PC-3 (cell line): ENCODE measurements around the gene IFT81. TPM values are rescaled to one million over a fixed set of nuclear protein-coding genes. Genes with fewer than 3 reads are reported as not detected.

Experiments
- ATAC-seq: fragments of 200-7000 bp; cut with Tn5 transposase; 2 replicates; pipeline ENCODE4 v1.9.1; 2020; ENCODE audit warnings: mild to moderate bottlenecking, moderate library complexity
- BruUV-seq: library from RNA; stranded (reverse); fragments of 400-500 nt; replicated peaks from 2 replicates; lab custom pipeline; 2021; lab: Mats Ljungman, UMichigan
- CTCF ChIA-PET: fragments of 300-600 bp; sonication (Branson Sonifier 250); formaldehyde crosslinking; loops from one replicate; lab custom pipeline; 2022; ENCODE audit warnings: antibody characterized with exemption; lab: Charles Lee
- POLR2A ChIA-PET: fragments of 300-600 bp; sonication (Branson Sonifier 250); formaldehyde crosslinking; loops from one replicate; lab custom pipeline; 2022; ENCODE audit warnings: antibody characterized with exemption; ENCODE audit not compliant: unreplicated experiment; lab: Charles Lee
- DNase-seq: peaks from one replicate; pipeline ENCODE4 v3.0.0-alpha.2; 2015
- H2AFZ ChIP-seq: fragments of 300-600 bp; sonication (generic); 2 replicates; pipeline ENCODE4 v1.6.0; 2016; ENCODE audit warnings: antibody characterized with exemption, low read length
- H3F3A ChIP-seq: fragments of 300-600 bp; sonication (generic); one replicate; pipeline ENCODE4 v1.6.0; 2017; ENCODE audit warnings: antibody characterized with exemption, low read length, control low read depth, mild to moderate bottlenecking; ENCODE audit not compliant: unreplicated experiment
- H3K27ac ChIP-seq: fragments of 300-600 bp; sonication (generic); 2 replicates; pipeline ENCODE4 v1.5.1; 2016; ENCODE audit warnings: mild to moderate bottlenecking, low read length
- H3K27me3 ChIP-seq: fragments of 300-600 bp; sonication (generic); 2 replicates; pipeline ENCODE4 v1.6.1; 2016; ENCODE audit warnings: low read length, mixed read lengths
- H3K36me3 ChIP-seq: fragments of 300-600 bp; sonication (generic); 2 replicates; pipeline ENCODE4 v1.6.1; 2016; ENCODE audit warnings: low read depth, mixed run types, low read length, mixed read lengths
- H3K4me1 ChIP-seq: fragments of 300-600 bp; sonication (generic); 2 replicates; pipeline ENCODE4 v1.5.1; 2016; ENCODE audit warnings: low read length; ENCODE audit not compliant: insufficient read depth
- H3K4me2 ChIP-seq: fragments of 300-600 bp; sonication (generic); 2 replicates; pipeline ENCODE4 v1.6.0; 2016; ENCODE audit warnings: low read length
- H3K4me3 ChIP-seq: fragments of 300-600 bp; sonication (generic); 2 replicates; pipeline ENCODE4 v1.5.1; 2016; ENCODE audit warnings: mild to moderate bottlenecking, low read length, mixed read lengths
- H3K79me2 ChIP-seq: fragments of 300-600 bp; sonication (generic); 2 replicates; pipeline ENCODE4 v1.6.1; 2017; ENCODE audit warnings: low read length, mixed read lengths
- H3K9ac ChIP-seq: fragments of 300-600 bp; sonication (generic); 2 replicates; pipeline ENCODE4 v1.6.0; 2016; ENCODE audit warnings: mild to moderate bottlenecking, low read length
- H3K9me2 ChIP-seq: fragments of 300-600 bp; sonication (generic); replicated peaks from 2 replicates; pipeline ENCODE4 v1.6.1; 2016; ENCODE audit warnings: mixed run types, low read length, mixed read lengths
- H3K9me3 ChIP-seq: fragments of 300-600 bp; sonication (generic); 2 replicates; pipeline ENCODE4 v1.6.1; 2016; ENCODE audit warnings: low read length, mixed read lengths
- H4K20me1 ChIP-seq: fragments of 300-600 bp; sonication (generic); 2 replicates; pipeline ENCODE4 v1.6.1; 2016; ENCODE audit warnings: low read length, mixed read lengths
- CTCF ChIP-seq: fragments of 300-600 bp; sonication (generic); conservative IDR thresholded peaks from 2 replicates; pipeline ENCODE4 v1.5.1; 2017; ENCODE audit warnings: antibody characterized with exemption, low read depth, mild to moderate bottlenecking, low read length
- EZH2 ChIP-seq: fragments of 300-600 bp; sonication (generic); IDR thresholded peaks from one replicate; pipeline ENCODE4 v1.6.1; 2017; ENCODE audit warnings: antibody characterized with exemption, mild to moderate bottlenecking, low read length; ENCODE audit not compliant: unreplicated experiment
- EZH2phosphoT487 ChIP-seq: fragments of 300-600 bp; sonication (generic); IDR thresholded peaks from 2 replicates; pipeline ENCODE4 v1.6.1; 2018; ENCODE audit warnings: mild to moderate bottlenecking, antibody characterized with exemption, low read length, borderline replicate concordance
- intact Hi-C: fragments of 100-400 bp; cut with micrococcal nuclease; formaldehyde crosslinking; loops from 2 replicates; pipeline ENCODE4 v1.9.0; 2023
- total RNA-seq: library from RNA; depleted of rRNA; stranded (reverse); fragments of >200 nt; gene quantifications from 2 replicates; pipeline ENCODE4 v1.2.3, GENCODE V29; 2014

Gene IFT81
- total RNA-seq, 1 experiment from 2014 or later = 10.1 TPM

DNA sequence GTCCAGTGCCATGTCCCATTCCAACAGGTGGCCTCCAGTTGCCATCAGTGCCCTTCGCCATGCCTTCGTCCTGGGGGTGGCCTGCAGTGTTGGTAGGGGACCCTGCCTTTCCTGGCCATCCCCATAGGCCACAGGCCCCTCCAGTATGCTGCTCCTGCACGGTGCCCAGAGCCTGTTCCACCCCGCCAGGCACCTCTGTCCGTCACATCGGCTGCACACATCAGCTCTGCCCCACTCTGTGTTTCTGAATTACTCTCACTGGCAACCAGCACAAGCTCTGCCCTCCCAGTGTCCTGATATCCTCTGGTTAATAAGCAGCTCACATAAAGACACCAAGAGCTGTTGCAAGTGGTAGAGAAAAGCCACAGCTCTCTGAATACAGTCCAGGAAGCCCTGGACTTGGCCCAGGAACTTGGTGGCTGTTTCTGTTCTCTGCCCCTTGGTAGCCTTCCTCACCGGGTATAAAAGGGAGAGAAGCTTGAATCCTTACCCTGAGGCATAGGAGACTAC is 125.6 kb downstream of the IFT81 start:
- no peaks in the 10 kb centered on the region for H3K9me3 ChIP-seq
- ChIA-PET POLR2A (interaction anchor here (1.1 kb wide), 1 partner anchor 31 kb away, joined by 3 read pairs; no protein-coding TSS in a partner anchor), CTCF (no interaction called here)
- H4K20me1 ChIP-seq = no peaks in the 10 kb centered on the region
- no peaks in the 10 kb centered on the region for H3K27me3 ChIP-seq
- H3K27ac ChIP-seq = no peak overlapping the region
- no peak for DNase-seq
- H3K79me2 ChIP-seq = no peaks in the 10 kb centered on the region
- no peak overlapping the region for H3K9ac ChIP-seq
- peaks cover 36% of the 10 kb centered on the region for H3K4me1 ChIP-seq
- no TSS peak for BruUV-seq
- ATAC-seq = no peak
- intact Hi-C loops = no loop called here
- no peaks in the 10 kb centered on the region for H3F3A ChIP-seq
- no peak overlapping the region for H3K4me2 ChIP-seq
- H3K9me2 ChIP-seq = no peaks in the 10 kb centered on the region
- no peak overlapping the region for H3K4me3 ChIP-seq
- H3K36me3 ChIP-seq = no peaks in the 10 kb centered on the region
- H2AFZ ChIP-seq = no peak overlapping the region
- TF ChIP-seq EZH2phosphoT487 (no peak), EZH2 (no peak), CTCF (no peak)

DNA sequence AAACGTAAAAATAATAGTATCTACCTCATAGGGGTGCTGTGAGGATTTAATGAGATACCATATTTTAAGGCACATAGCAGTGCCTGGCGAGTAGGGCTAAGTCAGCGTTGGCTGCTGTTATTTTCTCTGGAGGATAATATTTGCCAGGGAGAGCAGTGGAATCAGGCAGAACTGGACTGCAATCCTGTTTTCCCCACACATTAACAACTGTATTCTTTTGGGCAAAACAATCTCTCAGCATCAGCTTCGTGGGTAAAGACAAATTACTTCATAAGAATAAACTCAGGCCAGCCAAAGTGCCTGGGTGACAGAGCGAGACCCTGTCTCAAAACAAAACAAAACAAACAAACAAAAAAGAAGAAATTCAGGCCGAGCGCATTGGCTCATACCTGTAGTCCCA is 127.2 kb downstream of the IFT81 start:
- Histone ChIP-seq H2AFZ (no peak overlapping the region), H3K9me2 (no peaks in the 10 kb centered on the region), H3F3A (no peaks in the 10 kb centered on the region), H3K9me3 (no peaks in the 10 kb centered on the region), H3K4me2 (no peak overlapping the region), H3K4me1 (peaks cover 25% of the 10 kb centered on the region), H3K27me3 (no peaks in the 10 kb centered on the region), H3K79me2 (no peaks in the 10 kb centered on the region), H3K27ac (no peak overlapping the region), H3K36me3 (no peaks in the 10 kb centered on the region), H3K4me3 (no peak overlapping the region), H4K20me1 (no peaks in the 10 kb centered on the region), H3K9ac (no peak overlapping the region)
- POLR2A ChIA-PET = no interaction called here
- BruUV-seq = no TSS peak
- ATAC-seq (no peak), DNase-seq (no peak)
- CTCF ChIA-PET = no interaction called here
- TF ChIP-seq EZH2phosphoT487 = no peak
- TF ChIP-seq CTCF = no peak
- TF ChIP-seq EZH2 = no peak
- intact Hi-C loops = no loop called here

GRCh38 chr12:110252716-110253115 is 128.6 kb downstream of the IFT81 start:
- H3K4me2 ChIP-seq = no peak overlapping the region
- H3K9ac ChIP-seq = no peak overlapping the region
- H2AFZ ChIP-seq = no peak overlapping the region
- no peaks in the 10 kb centered on the region for H3K27me3 ChIP-seq
- intact Hi-C loops = no loop called here
- ATAC-seq (no peak), DNase-seq (no peak)
- peaks cover 11% of the 10 kb centered on the region for H3K4me1 ChIP-seq
- no peak for TF ChIP-seq CTCF
- no peak for TF ChIP-seq EZH2
- no peak for TF ChIP-seq EZH2phosphoT487
- ChIA-PET POLR2A (interaction anchor here (0.7 kb wide), 1 partner anchor 48 kb away, joined by 4 read pairs; no protein-coding TSS in a partner anchor), CTCF (interaction anchor here (0.6 kb wide), 1 partner anchor 29 kb away, joined by 3 read pairs; no protein-coding TSS in a partner anchor)
- H3F3A ChIP-seq = no peaks in the 10 kb centered on the region
- H3K4me3 ChIP-seq = no peak overlapping the region
- no peak overlapping the region for H3K27ac ChIP-seq
- H4K20me1 ChIP-seq = no peaks in the 10 kb centered on the region
- no peaks in the 10 kb centered on the region for H3K9me2 ChIP-seq
- no peaks in the 10 kb centered on the region for H3K9me3 ChIP-seq
- no peaks in the 10 kb centered on the region for H3K36me3 ChIP-seq
- no peaks in the 10 kb centered on the region for H3K79me2 ChIP-seq
- BruUV-seq = no TSS peak
